ENCODE results near the gene AGAP2. TPM values are rescaled to one million over a fixed set of nuclear protein-coding genes. Genes with fewer than 3 reads are reported as not detected.
A peak's percentile ranks its signal among the peaks of the same experiment; 100 is the strongest.
"Not testable (repeated sequence)": the region's sequence is repeated elsewhere in the genome, so short reads cannot be mapped to it uniquely, and the experiment has no call there.

The AGAP2 gene
- polyA plus RNA-seq, 1 donor = 8.6 TPM

- peak; percentile 98 for DNase-seq
Observed at GRCh38 chr12:57693659-57694458, 44.7 kb downstream of the AGAP2 start, which contains the start of gene OS9. Gene OS9, plus strand, starts transcription at chr12:57694132. Its CDS starts 30 bp downstream, at chr12:57694162.

GRCh38 chr12:57693317-57693658 is 45.3 kb downstream of the AGAP2 start:
- DNase-seq = no peak

- no peak for DNase-seq
Observed at GRCh38 chr12:57692500-57692899, 46.0 kb downstream of the AGAP2 start.

- DNase-seq = no peak
Observed at GRCh38 chr12:57688931-57689330, 49.6 kb downstream of the AGAP2 start.

GRCh38 chr12:57687862-57688261 is 50.7 kb downstream of the AGAP2 start:
- DNase-seq = no peak

- no peak for DNase-seq
Observed at GRCh38 chr12:57679697-57680096, 58.8 kb downstream of the AGAP2 start.

GRCh38 chr12:57677947-57678346 is 60.6 kb downstream of the AGAP2 start:
- not testable (repeated sequence) for DNase-seq

- DNase-seq = no peak
Observed at GRCh38 chr12:57674691-57675090, 63.9 kb downstream of the AGAP2 start.

Other genes starting within 250 kb of the AGAP2 start
- gene DDIT3, start 218.2 kb downstream of the AGAP2 start, polyA plus RNA-seq (ENCODE audit: insufficient read length) = 9.2 TPM
- 46.2 TPM for gene MBD6, start 215.9 kb downstream of the AGAP2 start, polyA plus RNA-seq (ENCODE audit: insufficient read length)
- 157 TPM for gene DCTN2, start 191.6 kb downstream of the AGAP2 start, polyA plus RNA-seq (ENCODE audit: insufficient read length)
- gene KIF5A, start 188.7 kb downstream of the AGAP2 start, polyA plus RNA-seq (ENCODE audit: insufficient read length) = not detected
- 12.1 TPM for gene PIP4K2C, start 147.6 kb downstream of the AGAP2 start, polyA plus RNA-seq (ENCODE audit: insufficient read length)
- 21.8 TPM for gene DTX3, start 133.9 kb downstream of the AGAP2 start, polyA plus RNA-seq (ENCODE audit: insufficient read length)
- gene ARHGEF25, start 127.3 kb downstream of the AGAP2 start, polyA plus RNA-seq (ENCODE audit: insufficient read length) = 31.7 TPM
- 1.9 TPM for gene B4GALNT1, start 105.5 kb downstream of the AGAP2 start, polyA plus RNA-seq (ENCODE audit: insufficient read length)
- gene OS9, start 44.6 kb downstream of the AGAP2 start, polyA plus RNA-seq (ENCODE audit: insufficient read length) = 118 TPM
- 45.5 TPM for gene TSPAN31, start 6.3 kb upstream of the AGAP2 start, polyA plus RNA-seq (ENCODE audit: insufficient read length)
- 133 TPM for gene CDK4, start 13.6 kb upstream of the AGAP2 start, polyA plus RNA-seq (ENCODE audit: insufficient read length)
- gene MARCHF9, start 16.4 kb upstream of the AGAP2 start, polyA plus RNA-seq (ENCODE audit: insufficient read length) = 9.6 TPM
- gene CYP27B1, start 28.3 kb upstream of the AGAP2 start, polyA plus RNA-seq (ENCODE audit: insufficient read length) = 1.0 TPM
- 22.1 TPM for gene METTL1, start 33.4 kb upstream of the AGAP2 start, polyA plus RNA-seq (ENCODE audit: insufficient read length)
- gene EEF1AKMT3, start 33.9 kb upstream of the AGAP2 start, polyA plus RNA-seq (ENCODE audit: insufficient read length) = 6.0 TPM
- 31.9 TPM for gene TSFM, start 44.0 kb upstream of the AGAP2 start, polyA plus RNA-seq (ENCODE audit: insufficient read length)
- gene AVIL, start 80.0 kb upstream of the AGAP2 start, polyA plus RNA-seq (ENCODE audit: insufficient read length) = 18.5 TPM
- gene CTDSP2, start 108.0 kb upstream of the AGAP2 start, polyA plus RNA-seq (ENCODE audit: insufficient read length) = 200 TPM
- 10.4 TPM for gene ATP23, start 202.8 kb upstream of the AGAP2 start, polyA plus RNA-seq (ENCODE audit: insufficient read length)

Data from hindlimb muscle (tissue), 1 donor.